Measurements from ENCODE around the gene SLC39A11.
"Not testable (repeated sequence)": the region's sequence is repeated elsewhere in the genome, so short reads cannot be mapped to it uniquely, and the experiment has no call there.

Gene SLC39A11

GRCh38 chr17:72940496-72940895 lies 152.0 kb downstream of the SLC39A11 start:
- no peak for DNase-seq

GRCh38 chr17:72938482-72938881 lies 154.0 kb downstream of the SLC39A11 start:
- no peak for DNase-seq

GRCh38 chr17:72937707-72938106 lies 154.8 kb downstream of the SLC39A11 start:
- DNase-seq, result no peak

- not testable (repeated sequence) for DNase-seq
These were observed 155.2 kb downstream of the SLC39A11 start for GRCh38 chr17:72937254-72937653.

GRCh38 chr17:72935984-72936383 lies 156.5 kb downstream of the SLC39A11 start:
- DNase-seq, result no peak

GRCh38 chr17:72934927-72935326 lies 157.6 kb downstream of the SLC39A11 start:
- DNase-seq, result no peak

GRCh38 chr17:72931635-72932034 lies 160.9 kb downstream of the SLC39A11 start:
- DNase-seq, result no peak

- no peak for DNase-seq
These were observed 161.3 kb downstream of the SLC39A11 start for GRCh38 chr17:72931163-72931562.

- DNase-seq, result no peak
These were observed 162.5 kb downstream of the SLC39A11 start for GRCh38 chr17:72930031-72930430.

GRCh38 chr17:72928454-72929136 lies 163.9 kb downstream of the SLC39A11 start:
- no peak for DNase-seq

GRCh38 chr17:72927760-72928159 lies 164.7 kb downstream of the SLC39A11 start:
- DNase-seq, result no peak

- no peak for DNase-seq
These were observed 165.3 kb downstream of the SLC39A11 start for GRCh38 chr17:72927146-72927545.

- no peak for DNase-seq
These were observed 166.3 kb downstream of the SLC39A11 start for GRCh38 chr17:72926171-72926570.

- no peak for DNase-seq
These were observed 168.3 kb downstream of the SLC39A11 start for GRCh38 chr17:72924196-72924595.

GRCh38 chr17:72922219-72922618 lies 170.3 kb downstream of the SLC39A11 start:
- no peak for DNase-seq

- no peak for DNase-seq
These were observed 171.0 kb downstream of the SLC39A11 start for GRCh38 chr17:72921347-72922054.

GRCh38 chr17:72920513-72920912 lies 172.0 kb downstream of the SLC39A11 start:
- no peak for DNase-seq

- no peak for DNase-seq
These were observed 175.5 kb downstream of the SLC39A11 start for GRCh38 chr17:72916991-72917390.

- DNase-seq, result no peak
These were observed 176.8 kb downstream of the SLC39A11 start for GRCh38 chr17:72915625-72916081.

- DNase-seq, result no peak
These were observed 179.3 kb downstream of the SLC39A11 start for GRCh38 chr17:72913142-72913682.

GRCh38 chr17:72906306-72906705 lies 186.2 kb downstream of the SLC39A11 start:
- DNase-seq, result no peak

GRCh38 chr17:72903522-72903921 lies 189.0 kb downstream of the SLC39A11 start:
- no peak for DNase-seq

GRCh38 chr17:72901657-72902056 lies 190.8 kb downstream of the SLC39A11 start:
- DNase-seq, result no peak

GRCh38 chr17:72901083-72901482 lies 191.4 kb downstream of the SLC39A11 start:
- no peak for DNase-seq
